ENCODE measurements around the gene FES. TPM values are rescaled to one million over a fixed set of nuclear protein-coding genes. Genes with fewer than 3 reads are reported as not detected.

The FES gene
- total and polyA plus RNA-seq, 2 of the 13 experiments (the other 11 are each of a cell fraction or from before 2014, with no cell fraction given) = 4.0 to 9.5 TPM

GRCh38 chr15:90859234-90860131 is 24.8 kb upstream of the FES start (continued):
- TF ChIP-seq, protein P1, sequence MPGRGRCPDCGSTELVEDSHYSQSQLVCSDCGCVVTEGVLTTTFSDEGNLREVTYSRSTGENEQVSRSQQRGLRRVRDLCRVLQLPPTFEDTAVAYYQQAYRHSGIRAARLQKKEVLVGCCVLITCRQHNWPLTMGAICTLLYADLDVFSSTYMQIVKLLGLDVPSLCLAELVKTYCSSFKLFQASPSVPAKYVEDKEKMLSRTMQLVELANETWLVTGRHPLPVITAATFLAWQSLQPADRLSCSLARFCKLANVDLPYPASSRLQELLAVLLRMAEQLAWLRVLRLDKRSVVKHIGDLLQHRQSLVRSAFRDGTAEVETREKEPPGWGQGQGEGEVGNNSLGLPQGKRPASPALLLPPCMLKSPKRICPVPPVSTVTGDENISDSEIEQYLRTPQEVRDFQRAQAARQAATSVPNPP (CRISPR knock-in tag; IDR thresholded peaks at IDR 0.05) = no peak
- peak; percentile 26; the same call in 1 of the 2 replicates for TF ChIP-seq ZSCAN21 (CRISPR knock-in tag; IDR thresholded peaks at IDR 0.05; ENCODE audit: borderline replicate concordance)
- peak; percentile 39; the same call in 1 of the 2 replicates for TF ChIP-seq FOXA3 (CRISPR knock-in tag; IDR thresholded peaks at IDR 0.05)
- no peak for TF ChIP-seq ETV6 (CRISPR knock-in tag; conservative IDR thresholded peaks at IDR 0.05)
- TF ChIP-seq MYPOP (CRISPR knock-in tag; IDR thresholded peaks at IDR 0.05) = peak; percentile 35; the same call in 1 of the 2 replicates
- TF ChIP-seq, protein P2, sequence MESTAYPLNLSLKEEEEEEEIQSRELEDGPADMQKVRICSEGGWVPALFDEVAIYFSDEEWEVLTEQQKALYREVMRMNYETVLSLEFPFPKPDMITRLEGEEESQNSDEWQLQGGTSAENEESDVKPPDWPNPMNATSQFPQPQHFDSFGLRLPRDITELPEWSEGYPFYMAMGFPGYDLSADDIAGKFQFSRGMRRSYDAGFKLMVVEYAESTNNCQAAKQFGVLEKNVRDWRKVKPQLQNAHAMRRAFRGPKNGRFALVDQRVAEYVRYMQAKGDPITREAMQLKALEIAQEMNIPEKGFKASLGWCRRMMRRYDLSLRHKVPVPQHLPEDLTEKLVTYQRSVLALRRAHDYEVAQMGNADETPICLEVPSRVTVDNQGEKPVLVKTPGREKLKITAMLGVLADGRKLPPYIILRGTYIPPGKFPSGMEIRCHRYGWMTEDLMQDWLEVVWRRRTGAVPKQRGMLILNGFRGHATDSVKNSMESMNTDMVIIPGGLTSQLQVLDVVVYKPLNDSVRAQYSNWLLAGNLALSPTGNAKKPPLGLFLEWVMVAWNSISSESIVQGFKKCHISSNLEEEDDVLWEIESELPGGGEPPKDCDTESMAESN (CRISPR knock-in tag; conservative IDR thresholded peaks at IDR 0.05) = peak; percentile 18; the same call in 1 of the 2 replicates
- TF ChIP-seq HDAC1 (CRISPR knock-in tag; IDR thresholded peaks at IDR 0.05) = 0 out of 2 replicates have a peak, but pooled peaks have one; percentile 27
- peak; percentile 23; the same call in 1 of the 2 replicates for TF ChIP-seq ARID4A (CRISPR knock-in tag; IDR thresholded peaks at IDR 0.05; ENCODE audit: borderline replicate concordance)
- no peak for TF ChIP-seq XRCC5 (optimal IDR thresholded peaks at IDR 0.05; ENCODE audit: low read length)
- TF ChIP-seq ZHX1 (CRISPR knock-in tag; IDR thresholded peaks at IDR 0.05; ENCODE audit: low read depth) = 0 out of 2 replicates have a peak, but pooled peaks have one; percentile 20
- TF ChIP-seq, protein P3, sequence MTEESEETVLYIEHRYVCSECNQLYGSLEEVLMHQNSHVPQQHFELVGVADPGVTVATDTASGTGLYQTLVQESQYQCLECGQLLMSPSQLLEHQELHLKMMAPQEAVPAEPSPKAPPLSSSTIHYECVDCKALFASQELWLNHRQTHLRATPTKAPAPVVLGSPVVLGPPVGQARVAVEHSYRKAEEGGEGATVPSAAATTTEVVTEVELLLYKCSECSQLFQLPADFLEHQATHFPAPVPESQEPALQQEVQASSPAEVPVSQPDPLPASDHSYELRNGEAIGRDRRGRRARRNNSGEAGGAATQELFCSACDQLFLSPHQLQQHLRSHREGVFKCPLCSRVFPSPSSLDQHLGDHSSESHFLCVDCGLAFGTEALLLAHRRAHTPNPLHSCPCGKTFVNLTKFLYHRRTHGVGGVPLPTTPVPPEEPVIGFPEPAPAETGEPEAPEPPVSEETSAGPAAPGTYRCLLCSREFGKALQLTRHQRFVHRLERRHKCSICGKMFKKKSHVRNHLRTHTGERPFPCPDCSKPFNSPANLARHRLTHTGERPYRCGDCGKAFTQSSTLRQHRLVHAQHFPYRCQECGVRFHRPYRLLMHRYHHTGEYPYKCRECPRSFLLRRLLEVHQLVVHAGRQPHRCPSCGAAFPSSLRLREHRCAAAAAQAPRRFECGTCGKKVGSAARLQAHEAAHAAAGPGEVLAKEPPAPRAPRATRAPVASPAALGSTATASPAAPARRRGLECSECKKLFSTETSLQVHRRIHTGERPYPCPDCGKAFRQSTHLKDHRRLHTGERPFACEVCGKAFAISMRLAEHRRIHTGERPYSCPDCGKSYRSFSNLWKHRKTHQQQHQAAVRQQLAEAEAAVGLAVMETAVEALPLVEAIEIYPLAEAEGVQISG (CRISPR knock-in tag; IDR thresholded peaks at IDR 0.05) = peak; percentile 67

All from HepG2 (cell line).